ENCODE measurements around the gene TMC7.

TMC7 gene

DNA sequence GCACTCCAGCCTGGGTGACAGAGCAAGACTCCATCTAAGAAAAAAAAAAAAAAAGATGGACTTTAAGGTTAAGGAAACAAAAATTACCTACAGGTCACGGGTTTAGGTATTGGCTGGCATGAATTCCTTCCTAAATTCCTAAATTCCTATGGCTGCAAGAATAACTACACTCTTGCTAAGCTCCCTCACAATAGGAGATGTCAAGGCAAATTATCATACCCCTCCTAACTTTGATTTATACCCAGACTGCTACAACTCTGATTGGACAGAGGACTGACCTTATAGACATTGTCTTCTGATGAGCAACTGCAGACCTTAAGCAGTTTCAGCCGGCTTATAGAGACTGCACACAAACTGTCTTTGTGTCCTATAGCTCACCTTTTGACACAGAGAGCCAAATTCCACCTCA is 25.1 kb upstream of the TMC7 start:
- Histone ChIP-seq H3K36me3 (ENCODE audit: insufficient read depth, low read length) (no peaks in the 10 kb centered on the region), H3K4me1 (ENCODE audit: insufficient read depth, low read length, poor library complexity, severe bottlenecking) (peaks cover 8% of the 10 kb centered on the region), H3F3A (ENCODE audit: low read depth) (no peaks in the 10 kb centered on the region), H2AFZ (ENCODE audit: low read length) (peak overlapping the region; percentile 50; the same call in 1 of the 2 replicates), H3K9ac (ENCODE audit: low read depth, low read length, poor library complexity, severe bottlenecking) (no peak overlapping the region), H3K9me2 (replicated peaks; ENCODE audit: low read depth, low read length) (no peaks in the 10 kb centered on the region), H4K20me1 (ENCODE audit: insufficient read depth, low read length, poor library complexity, severe bottlenecking) (no peaks in the 10 kb centered on the region), H3K4me2 (ENCODE audit: low read depth, low read length, poor library complexity, severe bottlenecking) (no peak overlapping the region), H3K4me3 (ENCODE audit: low read length, poor library complexity, severe bottlenecking) (no peak overlapping the region), H3K79me2 (ENCODE audit: insufficient read depth, low read length) (no peaks in the 10 kb centered on the region), H3K9me3 (ENCODE audit: insufficient read depth, low read depth, low read length) (no peaks in the 10 kb centered on the region), H3K27me3 (ENCODE audit: insufficient read depth, low read length, poor library complexity, severe bottlenecking) (no peaks in the 10 kb centered on the region)
- TF ChIP-seq CTCF (conservative IDR thresholded peaks at IDR 0.05; ENCODE audit: low read length), result no peak
- TF ChIP-seq EZH2phosphoT487 (IDR thresholded peaks at IDR 0.05; ENCODE audit: borderline replicate concordance), result no peak

DNA sequence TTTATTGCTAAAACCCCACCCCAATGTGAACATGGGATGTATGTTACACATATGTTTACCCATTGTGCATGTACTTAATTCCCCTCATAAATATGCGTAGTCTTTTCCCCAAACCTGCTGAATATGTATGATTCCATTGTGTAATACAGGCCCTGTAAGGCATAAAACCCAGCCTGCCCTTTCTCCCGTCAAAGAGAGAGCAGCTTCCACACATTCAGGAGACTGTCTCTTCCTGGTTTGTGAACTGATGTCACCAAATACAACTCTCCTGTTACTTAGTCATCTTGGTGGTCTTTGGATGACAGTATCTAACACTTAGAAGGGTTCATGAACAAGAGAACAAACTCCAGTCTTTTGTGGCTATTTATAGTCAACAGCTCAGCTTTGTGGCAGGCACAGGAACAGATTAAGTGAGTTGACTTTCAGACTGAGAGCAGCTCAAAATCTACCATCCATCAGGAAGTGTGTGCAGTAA is 24.7 kb upstream of the TMC7 start:
- no peak for TF ChIP-seq EZH2phosphoT487 (IDR thresholded peaks at IDR 0.05; ENCODE audit: borderline replicate concordance)
- no peak for TF ChIP-seq CTCF (conservative IDR thresholded peaks at IDR 0.05; ENCODE audit: low read length)
- H3K4me1 ChIP-seq (ENCODE audit: insufficient read depth, low read length, poor library complexity, severe bottlenecking), result peaks cover 8% of the 10 kb centered on the region

GRCh38 chr16:18965555-18965954 is 18.2 kb upstream of the TMC7 start:
- Histone ChIP-seq H2AFZ (ENCODE audit: low read length) (no peak overlapping the region), H3K4me2 (ENCODE audit: low read depth, low read length, poor library complexity, severe bottlenecking) (no peak overlapping the region), H3K36me3 (ENCODE audit: insufficient read depth, low read length) (no peaks in the 10 kb centered on the region), H3K9me3 (ENCODE audit: insufficient read depth, low read depth, low read length) (no peaks in the 10 kb centered on the region), H3K9ac (ENCODE audit: low read depth, low read length, poor library complexity, severe bottlenecking) (no peak overlapping the region), H4K20me1 (ENCODE audit: insufficient read depth, low read length, poor library complexity, severe bottlenecking) (no peaks in the 10 kb centered on the region), H3F3A (ENCODE audit: low read depth) (no peaks in the 10 kb centered on the region), H3K9me2 (replicated peaks; ENCODE audit: low read depth, low read length) (no peaks in the 10 kb centered on the region), H3K27me3 (ENCODE audit: insufficient read depth, low read length, poor library complexity, severe bottlenecking) (no peaks in the 10 kb centered on the region), H3K79me2 (ENCODE audit: insufficient read depth, low read length) (no peaks in the 10 kb centered on the region), H3K4me3 (ENCODE audit: low read length, poor library complexity, severe bottlenecking) (no peak overlapping the region), H3K4me1 (ENCODE audit: insufficient read depth, low read length, poor library complexity, severe bottlenecking) (no peaks in the 10 kb centered on the region)
- TF ChIP-seq EZH2phosphoT487 (IDR thresholded peaks at IDR 0.05; ENCODE audit: borderline replicate concordance) (no peak), CTCF (conservative IDR thresholded peaks at IDR 0.05; ENCODE audit: low read length) (no peak)

More for the DNA sequence above, 24.7 kb upstream of the TMC7 start:
- H3K36me3 ChIP-seq (ENCODE audit: insufficient read depth, low read length), result no peaks in the 10 kb centered on the region
- no peaks in the 10 kb centered on the region for H3K9me2 ChIP-seq (replicated peaks; ENCODE audit: low read depth, low read length)
- H3F3A ChIP-seq (ENCODE audit: low read depth), result no peaks in the 10 kb centered on the region
- no peaks in the 10 kb centered on the region for H4K20me1 ChIP-seq (ENCODE audit: insufficient read depth, low read length, poor library complexity, severe bottlenecking)
- H3K9me3 ChIP-seq (ENCODE audit: insufficient read depth, low read depth, low read length), result no peaks in the 10 kb centered on the region
- H3K4me2 ChIP-seq (ENCODE audit: low read depth, low read length, poor library complexity, severe bottlenecking), result no peak overlapping the region
- no peak overlapping the region for H3K4me3 ChIP-seq (ENCODE audit: low read length, poor library complexity, severe bottlenecking)
- peak overlapping the region; percentile 50 for H2AFZ ChIP-seq (ENCODE audit: low read length)
- no peak overlapping the region for H3K9ac ChIP-seq (ENCODE audit: low read depth, low read length, poor library complexity, severe bottlenecking)
- no peaks in the 10 kb centered on the region for H3K79me2 ChIP-seq (ENCODE audit: insufficient read depth, low read length)
- H3K27me3 ChIP-seq (ENCODE audit: insufficient read depth, low read length, poor library complexity, severe bottlenecking), result no peaks in the 10 kb centered on the region

All from Loucy (cell line).